NCI-H82 treated with DMSO at 0.1 percent for 48 hours (cell line): ENCODE results near the gene ARPC2.

Experiments used
- DNase-seq: peaks from one replicate; lab custom pipeline; 2025; ENCODE audit not compliant: unreplicated experiment; lab: John Stamatoyannopoulos, UW

The ARPC2 gene

DNA sequence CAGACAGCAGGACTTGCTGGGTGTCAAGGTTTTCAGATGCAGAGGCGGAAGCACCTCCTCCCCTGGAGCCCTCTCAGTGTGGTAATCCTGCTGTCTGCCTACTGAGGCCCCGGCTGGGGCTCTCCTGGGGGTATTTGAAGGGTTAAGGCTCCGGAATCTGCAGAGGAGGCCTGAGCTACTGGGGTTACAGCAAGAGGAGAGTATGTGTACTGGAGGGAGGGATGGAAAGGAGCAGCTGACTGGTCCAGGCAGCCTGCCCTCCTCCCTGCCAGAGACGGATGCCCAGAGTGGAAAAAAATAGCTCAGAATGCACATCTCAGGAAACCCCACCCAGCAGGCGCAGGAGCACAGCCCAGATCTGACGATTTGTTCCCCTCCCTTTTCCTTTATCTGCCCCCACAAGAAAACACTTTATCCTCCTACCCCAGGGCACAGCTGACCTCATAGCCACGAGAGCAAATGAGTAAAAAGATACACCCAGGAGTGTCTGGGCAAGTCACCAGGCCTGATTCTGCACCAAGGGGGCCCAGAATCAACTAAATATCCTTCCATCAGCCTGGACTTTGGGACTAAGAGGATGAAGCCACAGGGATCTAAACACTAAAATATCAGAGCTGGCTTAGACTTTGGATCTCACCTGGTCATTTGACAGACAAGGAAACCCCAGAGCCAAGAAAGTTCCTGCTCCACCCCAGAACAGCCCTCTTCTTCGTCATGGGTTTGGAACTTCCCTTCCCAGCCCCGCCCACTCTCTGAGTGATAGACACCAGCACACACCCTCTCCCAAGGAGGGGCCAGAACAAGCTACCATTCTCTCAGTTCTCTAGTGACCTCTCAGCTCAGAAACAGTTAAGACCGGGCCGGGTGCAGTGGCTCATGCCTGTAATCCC is 69.8 kb downstream of the ARPC2 start:
- DNase-seq: no peak

DNA sequence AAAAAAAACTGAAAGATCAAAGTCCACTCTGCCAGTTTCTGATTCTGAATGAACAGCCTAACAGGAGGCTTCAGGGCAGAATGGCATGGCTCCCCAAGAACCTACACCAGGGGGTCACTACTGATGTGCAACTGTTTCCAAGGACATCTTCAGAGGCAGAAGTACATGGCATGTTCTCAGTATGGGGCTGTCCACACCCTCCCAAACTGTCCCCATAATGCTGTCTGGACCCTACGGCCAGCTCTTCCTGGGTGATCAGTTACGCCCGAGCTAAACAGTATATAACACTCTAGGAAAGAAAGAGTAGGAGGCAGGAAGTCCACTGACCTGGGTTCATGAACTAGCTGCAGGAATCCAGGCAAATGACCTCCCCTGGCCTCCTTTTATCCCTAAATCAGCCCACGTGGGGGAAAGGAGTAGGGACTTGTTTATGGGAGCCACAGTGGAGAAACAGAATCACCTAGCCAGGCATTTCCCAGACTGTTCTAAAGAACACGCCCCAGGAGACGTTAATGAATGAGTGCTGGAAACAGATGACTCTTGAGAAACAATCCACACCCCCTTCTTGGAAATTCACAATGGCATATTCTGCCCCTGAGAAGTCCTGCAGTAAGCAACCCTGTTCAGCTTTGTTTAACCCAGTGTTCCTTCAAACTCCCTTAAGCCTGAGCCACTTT is 72.8 kb downstream of the ARPC2 start:
- DNase-seq: no peak

- DNase-seq: no peak
Measured at GRCh38 chr2:218290316-218291261, 73.6 kb downstream of the ARPC2 start.

DNA sequence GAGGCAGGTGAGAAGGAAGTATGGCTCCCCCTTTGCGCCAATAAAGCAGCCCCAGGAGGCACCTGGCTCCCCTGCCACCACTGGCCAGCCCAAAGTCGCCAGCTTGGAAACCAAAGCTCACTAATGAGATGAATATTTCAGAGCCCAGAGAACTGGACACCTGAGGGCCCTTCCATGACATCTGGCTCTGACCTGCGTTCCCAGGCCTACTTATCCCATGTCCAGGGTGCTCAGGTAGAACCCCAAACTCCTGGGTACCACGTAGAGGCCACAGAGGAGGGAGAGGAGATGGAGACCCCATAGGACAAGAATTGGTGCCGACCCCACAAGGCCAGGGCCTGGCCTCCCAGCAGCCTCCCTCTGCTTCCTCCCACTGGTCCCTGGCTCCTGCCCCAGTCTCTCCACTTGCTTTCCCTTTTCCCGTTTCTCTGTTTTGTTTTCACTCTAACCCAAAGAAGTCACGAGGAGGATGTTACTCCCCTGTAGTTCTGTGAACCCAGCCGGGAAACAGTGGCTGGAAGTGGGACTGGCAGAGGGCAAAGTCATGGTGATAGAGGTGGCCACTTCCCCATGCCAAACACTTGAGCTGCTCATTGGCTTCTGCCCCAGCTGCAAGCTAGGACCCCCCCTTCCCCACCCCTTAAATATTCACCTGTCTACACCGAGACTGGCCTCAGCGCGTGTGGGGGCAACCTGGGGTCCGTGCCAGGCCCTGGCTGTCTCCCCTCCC is 74.5 kb downstream of the ARPC2 start:
- DNase-seq: no peak

DNA sequence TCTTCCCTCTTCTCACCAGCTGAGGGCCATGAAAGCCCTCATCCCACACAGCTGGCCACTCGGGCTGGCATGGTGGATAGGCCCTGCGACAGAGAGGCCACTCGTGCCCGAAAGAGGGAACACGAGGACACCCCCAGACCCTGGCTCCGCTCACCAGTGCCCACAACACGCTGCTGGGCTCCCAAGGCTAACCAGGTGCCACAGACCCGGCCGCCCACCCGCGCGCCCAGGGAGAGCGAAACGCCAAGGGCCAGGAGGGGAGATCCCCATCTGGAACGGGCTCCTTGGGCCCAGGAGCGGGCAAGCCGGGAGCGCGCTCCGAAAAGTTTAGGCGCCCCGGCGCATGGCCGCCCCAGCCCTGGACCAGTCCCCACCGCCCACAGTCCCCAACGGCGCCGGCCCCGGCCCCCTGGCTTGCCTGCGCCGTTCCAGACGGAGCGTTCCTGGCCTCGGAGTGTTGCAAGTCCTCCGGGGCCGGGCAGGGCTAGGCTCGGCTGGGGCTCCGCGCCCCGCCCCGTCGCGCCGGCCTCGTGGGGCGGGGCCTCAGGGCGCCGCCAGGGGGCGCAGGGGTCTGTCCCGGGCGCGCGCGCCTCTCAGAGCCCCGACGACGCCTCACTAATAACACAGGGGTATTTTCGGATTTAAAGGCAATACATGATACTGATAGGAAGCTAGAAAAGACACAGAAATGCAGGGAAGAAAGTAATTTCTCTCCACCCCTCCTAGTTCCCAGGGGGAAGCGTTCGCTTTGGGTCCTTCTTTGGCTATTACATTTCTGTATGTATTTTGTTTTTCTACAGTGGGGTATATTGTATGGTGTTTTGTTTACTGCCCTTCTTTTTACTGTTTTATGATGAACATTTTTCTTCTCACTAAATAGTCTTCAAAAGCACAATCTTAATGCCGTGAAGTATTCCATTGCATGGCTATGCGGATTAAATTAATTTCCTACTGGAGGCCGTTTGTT is 75.3 kb downstream of the ARPC2 start, which contains the start of gene TMBIM1:
Gene TMBIM1 (minus strand): TSS at position 456 of the 967 bp plus-strand sequence. CDS start 10,362 bp downstream, outside the sequence.
- peak; percentile 30 for DNase-seq

GRCh38 chr2:218293715-218294429 is 76.9 kb downstream of the ARPC2 start:
- DNase-seq: no peak

- DNase-seq: peak; percentile 16
Measured at GRCh38 chr2:218294430-218295022, 77.5 kb downstream of the ARPC2 start.

- DNase-seq: no peak
Measured at GRCh38 chr2:218295029-218295428, 78.0 kb downstream of the ARPC2 start.

DNA sequence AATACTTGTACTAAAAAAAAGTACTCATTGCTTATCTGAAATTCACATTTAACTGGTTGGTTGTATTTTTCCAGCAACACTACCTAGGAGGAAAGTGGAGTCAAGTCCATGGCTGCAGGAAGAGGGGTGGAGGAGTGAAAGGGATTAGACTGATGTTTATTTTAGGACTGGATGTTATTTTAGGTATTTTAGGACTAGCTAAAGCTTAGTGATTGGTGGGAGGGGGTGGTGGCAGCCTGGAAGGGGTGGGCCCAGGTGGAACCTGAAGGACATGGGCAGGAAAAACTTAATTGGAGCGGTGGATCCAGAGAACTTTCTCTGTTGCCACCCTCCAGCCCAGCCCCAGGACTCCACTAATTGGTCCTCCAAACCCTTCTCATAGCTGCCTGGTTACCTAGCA is 79.2 kb downstream of the ARPC2 start:
- no peak for DNase-seq

DNA sequence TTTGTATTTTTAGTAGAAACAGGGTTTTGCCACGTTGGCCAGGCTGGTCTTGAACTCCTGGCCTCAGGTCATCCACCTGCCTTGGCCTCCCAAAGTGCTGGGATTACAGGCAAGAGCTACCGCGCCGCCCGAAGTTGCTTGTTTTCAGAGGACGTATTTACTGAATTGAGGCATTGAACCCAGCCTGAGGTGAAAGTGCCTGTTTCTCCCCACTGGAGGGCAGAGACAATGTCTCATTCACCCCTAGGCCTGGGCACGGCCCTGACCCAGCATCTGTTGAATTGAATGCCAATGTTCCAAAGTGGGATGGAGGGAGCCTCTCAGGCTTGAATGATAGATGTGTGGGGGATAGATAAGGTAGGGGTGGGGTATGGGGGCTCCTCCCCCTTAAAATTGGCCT is 79.9 kb downstream of the ARPC2 start:
- DNase-seq: no peak

DNA sequence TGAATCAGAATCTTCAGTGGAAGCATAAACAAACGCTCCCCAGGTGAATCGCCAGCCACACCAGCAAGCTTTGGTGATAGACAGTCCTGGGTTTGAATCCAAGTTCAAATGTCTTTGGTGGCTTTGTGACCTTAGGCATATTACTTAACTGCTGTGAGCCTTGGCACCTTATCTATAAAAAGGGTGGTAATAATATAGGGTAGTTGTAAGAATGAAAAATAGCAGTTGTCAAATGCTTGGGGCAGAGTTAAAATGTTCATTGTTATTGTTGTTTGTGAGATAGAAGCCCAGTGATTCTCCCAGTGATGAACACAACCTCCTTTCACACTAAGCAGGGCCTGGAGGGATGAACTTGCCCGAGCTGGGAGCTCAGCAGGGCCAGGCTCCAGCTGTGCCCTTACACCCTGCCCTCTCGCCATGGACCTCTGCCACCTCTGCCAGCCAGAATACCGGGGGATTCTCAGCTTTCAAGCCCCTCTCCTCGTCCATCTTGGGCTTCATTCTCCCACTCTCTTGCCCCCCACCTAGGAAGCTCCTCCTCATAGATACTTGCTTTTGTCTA is 81.4 kb downstream of the ARPC2 start:
- DNase-seq: no peak

- DNase-seq: no peak
Measured at GRCh38 chr2:218300141-218300540, 83.2 kb downstream of the ARPC2 start.

GRCh38 chr2:218301176-218301819 is 84.3 kb downstream of the ARPC2 start:
- DNase-seq: peak; percentile 66
